ENCODE data around the gene KRT28. TPM values are rescaled to one million over a fixed set of nuclear protein-coding genes. Genes with fewer than 3 reads are reported as not detected.

The KRT28 gene
- total and polyA plus RNA-seq, 2 experiments from 2014 or later, result not detected

DNA sequence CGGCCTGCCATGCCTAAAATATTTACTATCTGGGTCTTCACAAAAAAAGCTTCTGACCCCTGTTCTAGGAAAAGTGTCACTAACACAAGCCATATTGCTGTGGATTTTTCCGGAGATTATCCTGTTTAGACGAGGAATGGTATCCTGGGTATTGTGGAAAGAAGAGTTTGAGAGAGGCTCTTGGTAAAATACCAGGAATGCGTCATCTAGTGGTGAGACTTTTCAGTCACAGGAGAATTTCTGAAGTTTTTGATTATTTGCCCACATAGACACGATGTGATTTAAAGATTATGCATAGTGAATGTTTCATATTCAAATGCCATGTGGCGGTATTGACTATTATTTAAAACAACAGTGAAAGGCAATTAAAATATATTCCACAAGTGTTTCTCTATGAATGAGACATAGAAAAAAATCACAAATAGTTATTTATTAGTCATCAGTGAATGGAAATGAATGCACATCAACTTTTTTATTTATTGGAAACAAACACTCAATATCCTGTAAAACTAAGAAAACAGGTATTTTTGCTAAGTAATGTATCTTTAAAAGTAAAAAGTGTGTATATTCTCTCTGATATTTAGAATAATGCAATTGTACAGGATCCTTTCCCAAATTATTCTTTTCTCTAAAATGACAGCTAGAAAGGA is 7.8 kb downstream of the KRT28 start:
- Histone ChIP-seq H3K4me1 (ENCODE audit: insufficient read depth) (no peaks in the 10 kb centered on the region), H4K20me1 (ENCODE audit: insufficient read depth) (no peaks in the 10 kb centered on the region), H3K4me2 (ENCODE audit: unreplicated experiment) (peak overlapping the region; percentile 16), H3K27ac (no peak overlapping the region), H3K9me3 (ENCODE audit: low read depth) (no peaks in the 10 kb centered on the region), H3K9me2 (ENCODE audit: insufficient read depth) (no peaks in the 10 kb centered on the region), H3K27me3 (replicated peaks; ENCODE audit: insufficient read depth) (peaks cover 22% of the 10 kb centered on the region), H3K36me3 (ENCODE audit: low read depth) (no peaks in the 10 kb centered on the region), H3K79me2 (ENCODE audit: insufficient read depth) (no peaks in the 10 kb centered on the region), H3K4me3 (no peak overlapping the region), H2AFZ (peak overlapping the region; percentile 30; the same call in 1 of the 2 replicates), H3F3A (ENCODE audit: insufficient read depth) (no peaks in the 10 kb centered on the region), H3K9ac (no peak overlapping the region)
- 6 to 8% methylated on average over 6 of the region's 6 CpGs for WGBS, 2 experiments (ENCODE audit: low coverage in 1 of 2, low lambda C conversion rate in 2 of 2, missing lambda C conversion rate in 2 of 2)
- no peak for TF ChIP-seq EZH2phosphoT487 (IDR thresholded peaks at IDR 0.05; ENCODE audit: insufficient read depth, low read depth)
- TF ChIP-seq EZH2 (IDR thresholded peaks at IDR 0.05; ENCODE audit: insufficient read depth, poor library complexity, severe bottlenecking), result no peak
- DNase-seq, result peak; percentile 73
- in situ Hi-C loops (cut with MboI), result loop anchor here (25.0 kb wide), 1 partner anchor 430 kb away; the partner anchor contains the start of gene GJD3

GRCh38 chr17:40791111-40791510 is 8.6 kb downstream of the KRT28 start:
- peaks cover 22% of the 10 kb centered on the region for H3K27me3 ChIP-seq (replicated peaks; ENCODE audit: insufficient read depth)
- H3K79me2 ChIP-seq (ENCODE audit: insufficient read depth), result no peaks in the 10 kb centered on the region
- no peaks in the 10 kb centered on the region for H3F3A ChIP-seq (ENCODE audit: insufficient read depth)
- H3K4me2 ChIP-seq (ENCODE audit: unreplicated experiment), result no peak overlapping the region
- no peaks in the 10 kb centered on the region for H3K4me1 ChIP-seq (ENCODE audit: insufficient read depth)
- in situ Hi-C loops (cut with MboI), result loop anchor here (25.0 kb wide), 1 partner anchor 429 kb away; the partner anchor contains the start of gene GJD3
- H3K9me3 ChIP-seq (ENCODE audit: low read depth), result no peaks in the 10 kb centered on the region
- H3K27ac ChIP-seq, result no peak overlapping the region
- H4K20me1 ChIP-seq (ENCODE audit: insufficient read depth), result no peaks in the 10 kb centered on the region
- no peak for DNase-seq
- no peaks in the 10 kb centered on the region for H3K9me2 ChIP-seq (ENCODE audit: insufficient read depth)
- H3K4me3 ChIP-seq, result no peak overlapping the region
- H3K36me3 ChIP-seq (ENCODE audit: low read depth), result no peaks in the 10 kb centered on the region
- H2AFZ ChIP-seq, result no peak overlapping the region
- 71% methylated on average over 1 of the region's 1 CpG for WGBS, 2 experiments (ENCODE audit: low coverage in 1 of 2, low lambda C conversion rate in 2 of 2, missing lambda C conversion rate in 2 of 2)
- H3K9ac ChIP-seq, result no peak overlapping the region
- no peak for TF ChIP-seq EZH2phosphoT487 (IDR thresholded peaks at IDR 0.05; ENCODE audit: insufficient read depth, low read depth)
- TF ChIP-seq EZH2 (IDR thresholded peaks at IDR 0.05; ENCODE audit: insufficient read depth, poor library complexity, severe bottlenecking), result no peak

DNA sequence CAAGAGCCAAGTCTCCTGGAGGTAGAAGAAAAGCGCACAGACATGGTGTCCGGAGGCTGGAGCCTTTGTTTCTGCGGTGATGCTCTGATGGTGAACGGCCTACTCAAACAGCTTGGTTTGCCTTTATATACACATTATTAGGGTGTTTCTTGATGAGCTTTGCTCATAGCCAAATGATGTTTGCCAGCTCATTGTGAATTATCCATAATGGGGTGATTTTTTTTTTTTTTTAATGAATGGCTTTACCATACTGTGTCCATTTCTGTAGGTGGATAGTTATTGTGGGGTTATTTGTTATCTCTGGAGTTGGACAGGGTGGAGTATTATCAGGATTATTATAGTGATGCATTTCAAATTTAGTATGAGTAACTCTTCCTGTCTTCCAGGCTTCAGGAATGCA is 17.3 kb downstream of the KRT28 start, which contains the start of gene KRT27:
Gene KRT27, minus strand, starts transcription at position 101 of the 400 bp plus-strand sequence. Its CDS starts 57 bp downstream, at position 44.
- H3K79me2 ChIP-seq (ENCODE audit: insufficient read depth), result no peaks in the 10 kb centered on the region
- no peaks in the 10 kb centered on the region for H3K36me3 ChIP-seq (ENCODE audit: low read depth)
- no peaks in the 10 kb centered on the region for H3K9me3 ChIP-seq (ENCODE audit: low read depth)
- H3K27me3 ChIP-seq (replicated peaks; ENCODE audit: insufficient read depth), result peaks cover 31% of the 10 kb centered on the region
- TF ChIP-seq EZH2phosphoT487 (IDR thresholded peaks at IDR 0.05; ENCODE audit: insufficient read depth, low read depth) (no peak), EZH2 (IDR thresholded peaks at IDR 0.05; ENCODE audit: insufficient read depth, poor library complexity, severe bottlenecking) (no peak)
- H3K27ac ChIP-seq, result no peak within 1 kb of the TSS
- H4K20me1 ChIP-seq (ENCODE audit: insufficient read depth), result no peaks in the 10 kb centered on the region; the same call in 1 of the 2 replicates
- WGBS, 2 experiments (ENCODE audit: low coverage in 1 of 2, low lambda C conversion rate in 2 of 2, missing lambda C conversion rate in 2 of 2), result 91 to 95% methylated on average over 4 of the region's 4 CpGs
- H3K4me1 ChIP-seq (ENCODE audit: insufficient read depth), result no peaks in the 10 kb centered on the region
- H3K9ac ChIP-seq, result no peak within 1 kb of the TSS
- H3K9me2 ChIP-seq (ENCODE audit: insufficient read depth), result no peaks in the 10 kb centered on the region
- no peak for DNase-seq
- no peak within 1 kb of the TSS for H2AFZ ChIP-seq
- in situ Hi-C loops (cut with MboI), result loop anchor here (10.0 to 25.0 kb wide), 2 partner anchors 168 to 420 kb away; partner anchors contain the start of gene GJD3
- H3F3A ChIP-seq (ENCODE audit: insufficient read depth), result no peaks in the 10 kb centered on the region
- no peak within 1 kb of the TSS for H3K4me3 ChIP-seq
- no peak within 1 kb of the TSS for H3K4me2 ChIP-seq (ENCODE audit: unreplicated experiment)

- Histone ChIP-seq H3K27me3 (replicated peaks; ENCODE audit: insufficient read depth) (peaks cover 60% of the 10 kb centered on the region), H3K27ac (no peak overlapping the region), H3K4me3 (no peak overlapping the region), H4K20me1 (ENCODE audit: insufficient read depth) (no peaks in the 10 kb centered on the region), H3K9ac (no peak overlapping the region), H2AFZ (no peak overlapping the region), H3F3A (ENCODE audit: insufficient read depth) (no peaks in the 10 kb centered on the region), H3K4me1 (ENCODE audit: insufficient read depth) (no peaks in the 10 kb centered on the region), H3K36me3 (ENCODE audit: low read depth) (no peaks in the 10 kb centered on the region), H3K9me2 (ENCODE audit: insufficient read depth) (no peaks in the 10 kb centered on the region), H3K9me3 (ENCODE audit: low read depth) (no peaks in the 10 kb centered on the region), H3K79me2 (ENCODE audit: insufficient read depth) (no peaks in the 10 kb centered on the region), H3K4me2 (ENCODE audit: unreplicated experiment) (peak overlapping the region; percentile 24)
- in situ Hi-C loops (cut with MboI), result loop anchor here (25.0 kb wide), 1 partner anchor 417 kb away; the partner anchor contains the start of gene GJD3
- DNase-seq, result peak; percentile 6
- peak; percentile 75 for TF ChIP-seq EZH2 (IDR thresholded peaks at IDR 0.05; ENCODE audit: insufficient read depth, poor library complexity, severe bottlenecking)
- TF ChIP-seq EZH2phosphoT487 (IDR thresholded peaks at IDR 0.05; ENCODE audit: insufficient read depth, low read depth), result no peak
- WGBS, 2 experiments (ENCODE audit: low coverage in 1 of 2, low lambda C conversion rate in 2 of 2, missing lambda C conversion rate in 2 of 2), result 16 to 18% methylated on average over 37 of the region's 37 CpGs
These were observed 20.4 kb downstream of the KRT28 start for GRCh38 chr17:40779181-40779909.

Data from GM23248 (cell line).